Testis (tissue), 3 donors: Measurements from ENCODE around the gene SCRT2. TPM values are rescaled to one million over a fixed set of nuclear protein-coding genes. Genes with fewer than 3 reads are reported as not detected.

ENCODE experiments used
- DNase-seq: peaks from one replicate; pipeline ENCODE4 v3.0.0-alpha.2; 2019
- H3K27ac ChIP-seq, 2 donors: fragments of 200-600 bp; sonication (generic); one replicate each; pipeline ENCODE4 v1.5.1; 2019
- H3K27me3 ChIP-seq: fragments of 200-600 bp; sonication (generic); one replicate; pipeline ENCODE4 v1.5.1; 2019
- H3K36me3 ChIP-seq: fragments of 200-600 bp; sonication (generic); one replicate; pipeline ENCODE4 v1.5.1; 2017; ENCODE audit warnings: low read depth; ENCODE audit errors: missing control alignments
- H3K4me1 ChIP-seq: fragments of 200-600 bp; sonication (generic); one replicate; pipeline ENCODE4 v1.5.1; 2019
- H3K4me3 ChIP-seq, 2 donors: fragments of 200-600 bp; sonication (generic); one replicate each; pipeline ENCODE4 v1.5.1; 2017 to 2019
- H3K9me3 ChIP-seq: fragments of 200-600 bp; sonication (generic); one replicate; pipeline ENCODE4 v1.5.1; 2017
- CTCF ChIP-seq, 3 experiments: fragments of 450-650 bp in 2 of 3; fragments of 200-600 bp in 1 of 3; sonication (generic) in 1 of 3; IDR thresholded peaks; one replicate each; pipeline ENCODE4 v1.5.1; 2016 to 2019; ENCODE audit warnings: antibody characterized with exemption in 3 of 3, mild to moderate bottlenecking in 2 of 3, moderate library complexity in 1 of 3
- POLR2A ChIP-seq: fragments of 450-650 bp; IDR thresholded peaks from one replicate; pipeline ENCODE4 v1.6.1; 2017; ENCODE audit warnings: antibody characterized with exemption, mild to moderate bottlenecking, moderate library complexity
- WGBS, 2 donors: methylation state at CpG; one replicate each; pipeline ENCODE4 v1.1.5; 2018; 5-methylcytosine and 5-hydroxymethylcytosine counted together
- intact Hi-C: fragments of 100-400 bp; cut with DNase I; formaldehyde crosslinking; loops from one replicate; pipeline ENCODE4 v1.15.1; 2023; ENCODE audit warnings: low total_unique reads
- polyA plus RNA-seq: library from polyadenylated mRNA; stranded (reverse); fragments of 350-450 nt; fragmentation: Illumina TruSeq; extraction: RNeasy Lipid Tissue Mini Kit (QIAGEN cat#74804); gene quantifications from one replicate; pipeline ENCODE4 v1.2.3, GENCODE V29; 2014; ENCODE audit warnings: low read depth, low replicate concordance; ENCODE audit not compliant: insufficient read depth
- total RNA-seq, 2 donors: library from RNA; depleted of rRNA; stranded (reverse); fragments of >200 nt; gene quantifications; one replicate each; pipeline ENCODE4 v1.2.3, GENCODE V29; 2016

The SCRT2 gene
- total and polyA plus RNA-seq, 3 donors from 2014 or later, result 0.13 to 0.39 (median 0.19) TPM

- Histone ChIP-seq H3K4me3 (peak overlapping the region in 1 of 2 donors; percentile 17), H3K9me3 (no peaks in the 10 kb centered on the region), H3K27me3 (no peaks in the 10 kb centered on the region), H3K4me1 (peaks cover 9% of the 10 kb centered on the region), H3K27ac (no peak overlapping the region), H3K36me3 (no peaks in the 10 kb centered on the region)
- TF ChIP-seq CTCF (IDR thresholded peaks at IDR 0.05) (no peak), POLR2A (no peak)
- intact Hi-C loops, result loop anchor here (5.0 kb wide), 1 partner anchor 287 kb away; no protein-coding TSS in a partner anchor
- DNase-seq, result no peak
- 2 to 5% methylated on average over 21 to 24 of the region's 25 CpGs for WGBS, 2 donors
Observed at GRCh38 chr20:675033-675452, 559 bp downstream of the SCRT2 start.

GRCh38 chr20:673603-674001, 2.0 kb downstream of the SCRT2 start:
- Histone ChIP-seq H3K27me3 (no peaks in the 10 kb centered on the region), H3K27ac (no peak overlapping the region), H3K4me1 (peaks cover 9% of the 10 kb centered on the region), H3K36me3 (no peaks in the 10 kb centered on the region), H3K9me3 (no peaks in the 10 kb centered on the region), H3K4me3 (no peak overlapping the region)
- intact Hi-C loops, result no loop called here
- WGBS, 2 donors, result 48 to 51% methylated on average over 3 of the region's 3 CpGs
- TF ChIP-seq CTCF (IDR thresholded peaks at IDR 0.05) (no peak), POLR2A (no peak)
- no peak for DNase-seq

- no peaks in the 10 kb centered on the region for H3K36me3 ChIP-seq
- H3K4me3 ChIP-seq, result no peak overlapping the region
- H3K9me3 ChIP-seq, result no peaks in the 10 kb centered on the region
- 29 to 45% methylated on average over 7 of the region's 7 CpGs for WGBS, 2 donors
- no peak overlapping the region for H3K27ac ChIP-seq
- no peak for DNase-seq
- H3K27me3 ChIP-seq, result no peaks in the 10 kb centered on the region
- TF ChIP-seq CTCF (IDR thresholded peaks at IDR 0.05) (peak in 1 of 3 experiments; percentile 25), POLR2A (no peak)
- H3K4me1 ChIP-seq, result peaks cover 9% of the 10 kb centered on the region
- intact Hi-C loops, result no loop called here
Observed at GRCh38 chr20:672963-673602, 2.5 kb downstream of the SCRT2 start.

GRCh38 chr20:671252-672030, 4.2 kb downstream of the SCRT2 start:
- intact Hi-C loops, result no loop called here
- TF ChIP-seq POLR2A (no peak), CTCF (IDR thresholded peaks at IDR 0.05) (no peak)
- Histone ChIP-seq H3K4me1 (peaks cover 9% of the 10 kb centered on the region), H3K27me3 (no peaks in the 10 kb centered on the region), H3K36me3 (no peaks in the 10 kb centered on the region), H3K4me3 (no peak overlapping the region), H3K9me3 (no peaks in the 10 kb centered on the region), H3K27ac (no peak overlapping the region)
- 51 to 55% methylated on average over 9 of the region's 9 CpGs for WGBS, 2 donors
- DNase-seq, result no peak
